GM10248 (cell line): ENCODE data around the gene PACS1.

Source experiments
- CTCF ChIA-PET: fragments of 300-600 bp; sonication (Branson Sonifier 250); formaldehyde crosslinking; extraction: SDS; loops from one replicate; lab custom pipeline; 2021; ENCODE audit warnings: antibody characterized with exemption; lab: Yijun Ruan, JAX
- POLR2A ChIA-PET: fragments of 350-650 bp; sonication (Branson Sonifier 250); formaldehyde crosslinking; extraction: SDS; loops from one replicate; lab custom pipeline; 2020; ENCODE audit warnings: antibody characterized with exemption; lab: Yijun Ruan, JAX
- DNase-seq: peaks from one replicate; pipeline ENCODE4 v3.0.0; 2012; ENCODE audit errors: extremely low spot score
- CTCF ChIP-seq: IDR thresholded peaks from 2 replicates; pipeline ENCODE4 v1.5.1; 2012; ENCODE audit warnings: mild to moderate bottlenecking, low read depth; ENCODE audit errors: extremely low read depth, missing control alignments, control extremely low read depth

PACS1 gene

GRCh38 chr11:66221726-66222236, 151.7 kb downstream of the PACS1 start:
- CTCF ChIA-PET, result interaction anchor here (0.6 to 6.8 kb wide), 48 partner anchors 8 to 795 kb away, joined by 3 to 92 read pairs (median 5); partner anchors contain the start of genes MUS81, RAB1B, RIN1 and YIF1A
- TF ChIP-seq CTCF, result peak; percentile 29
- peak; percentile 39 for DNase-seq
- POLR2A ChIA-PET, result no interaction called here

GRCh38 chr11:66222358-66223149, 152.5 kb downstream of the PACS1 start:
- CTCF ChIA-PET, result interaction anchor here (0.6 to 6.8 kb wide), 50 partner anchors 8 to 794 kb away, joined by 3 to 92 read pairs (median 5); partner anchors contain the start of genes MUS81, RAB1B, RIN1 and YIF1A
- TF ChIP-seq CTCF, result peak; percentile 100
- peak; percentile 94 for DNase-seq

GRCh38 chr11:66224226-66224855, 154.3 kb downstream of the PACS1 start:
- POLR2A ChIA-PET, result interaction anchor here (0.6 kb wide), 1 partner anchor 65 kb away, joined by 6 read pairs; the partner anchor contains the start of gene YIF1A

More at GRCh38 chr11:66222358-66223149, 152.5 kb downstream of the PACS1 start:
- POLR2A ChIA-PET, result no interaction called here

GRCh38 chr11:66225066-66225465, 155.0 kb downstream of the PACS1 start:
- TF ChIP-seq CTCF, result no peak
- CTCF ChIA-PET, result interaction anchor here (0.7 to 5.0 kb wide), 3 partner anchors 27 to 156 kb away, joined by 3 to 18 read pairs (median 5); no protein-coding TSS in a partner anchor
- POLR2A ChIA-PET, result no interaction called here
- DNase-seq, result no peak

More at GRCh38 chr11:66224226-66224855, 154.3 kb downstream of the PACS1 start:
- no peak for DNase-seq
- TF ChIP-seq CTCF, result no peak
- CTCF ChIA-PET, result interaction anchor here (1.0 to 6.8 kb wide), 4 partner anchors 11 to 87 kb away, joined by 3 to 92 read pairs (median 34); partner anchors contain the start of gene YIF1A

GRCh38 chr11:66226101-66226500, 156.0 kb downstream of the PACS1 start:
- no peak for TF ChIP-seq CTCF
- no peak for DNase-seq
- POLR2A ChIA-PET, result no interaction called here
- CTCF ChIA-PET, result interaction anchor here (1.0 to 5.0 kb wide), 2 partner anchors 26 to 157 kb away, joined by 3 to 18 read pairs; no protein-coding TSS in a partner anchor

- no peak for TF ChIP-seq CTCF
- CTCF ChIA-PET, result interaction anchor here (1.0 to 1.6 kb wide), 2 partner anchors 18 to 53 kb away, joined by 3 to 5 read pairs; no protein-coding TSS in a partner anchor
- no peak for DNase-seq
- POLR2A ChIA-PET, result no interaction called here
Observed at GRCh38 chr11:66227700-66228099, 157.6 kb downstream of the PACS1 start.
